Measurements from ENCODE around the gene PCDHGA8.
"Not testable (repeated sequence)": the region's sequence is repeated elsewhere in the genome, so short reads cannot be mapped to it uniquely, and the experiment has no call there.

Gene PCDHGA8

GRCh38 chr5:141392429-141393198 is at the start of gene PCDHGA8:
Gene PCDHGA8, plus strand, starts transcription at chr5:141392633. Its CDS starts 181 bp downstream, at chr5:141392814.
- no peak for DNase-seq (ENCODE audit: low spot score)

GRCh38 chr5:141342773-141343172 is 49.7 kb upstream of the PCDHGA8 start:
- no peak for DNase-seq (ENCODE audit: low spot score)

DNA sequence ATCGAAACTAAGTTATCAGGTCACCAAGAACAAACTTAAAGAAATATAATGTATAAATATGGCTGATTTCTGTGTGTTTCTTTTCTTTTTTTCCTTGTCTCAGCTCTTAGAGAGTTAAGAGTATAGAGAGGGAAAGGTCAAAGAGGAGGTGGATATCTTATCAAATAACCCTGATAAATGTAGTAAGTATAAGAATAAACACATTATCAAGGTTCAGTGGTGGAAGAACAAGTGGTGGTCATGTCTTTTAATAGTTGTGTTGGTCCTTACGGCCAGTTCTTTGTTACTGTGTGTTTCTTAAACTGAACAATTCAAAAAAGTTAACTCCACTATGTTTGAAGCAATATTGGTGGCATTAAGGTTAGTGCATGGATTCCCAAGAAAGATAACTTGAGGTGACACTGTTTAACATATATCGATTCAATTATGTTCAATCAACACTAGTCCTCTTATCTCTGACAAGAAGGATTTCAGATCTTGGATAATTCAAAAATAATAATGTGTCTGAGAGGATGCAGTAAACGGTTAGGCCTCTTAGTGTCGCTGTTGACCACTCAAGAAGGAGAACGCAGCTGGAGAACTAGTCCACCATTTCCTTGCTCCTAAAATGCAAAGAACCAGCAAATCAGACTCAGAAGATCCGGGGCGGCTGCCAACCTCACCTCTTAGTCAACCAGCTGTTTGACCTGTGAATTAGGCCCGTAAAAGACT is 49.0 kb upstream of the PCDHGA8 start, which contains the start of gene PCDHGA3:
Gene PCDHGA3 (plus strand): TSS at position 588 of the 711 bp plus-strand sequence. CDS start 205 bp downstream, outside the sequence.
- DNase-seq (ENCODE audit: low spot score): no peak

- DNase-seq (ENCODE audit: low spot score): no peak
Measured at GRCh38 chr5:141343953-141344463, 48.4 kb upstream of the PCDHGA8 start.

DNA sequence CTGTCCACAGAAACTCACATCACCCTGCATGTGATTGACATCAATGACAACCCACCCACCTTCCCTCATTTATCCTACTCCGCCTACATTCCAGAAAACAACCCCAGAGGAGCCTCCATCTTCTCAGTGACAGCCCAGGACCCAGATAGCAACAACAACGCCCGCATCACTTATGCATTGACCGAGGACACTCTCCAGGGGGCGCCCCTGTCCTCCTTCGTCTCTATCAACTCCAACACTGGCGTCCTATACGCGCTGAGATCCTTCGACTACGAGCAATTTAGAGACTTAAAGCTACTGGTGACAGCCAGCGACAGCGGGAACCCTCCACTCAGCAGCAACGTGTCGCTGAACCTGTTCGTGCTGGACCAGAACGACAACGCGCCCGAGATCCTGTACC is 47.1 kb upstream of the PCDHGA8 start:
- DNase-seq (ENCODE audit: low spot score): no peak

GRCh38 chr5:141346017-141346416 is 46.4 kb upstream of the PCDHGA8 start:
- DNase-seq (ENCODE audit: low spot score): not testable (repeated sequence)

DNA sequence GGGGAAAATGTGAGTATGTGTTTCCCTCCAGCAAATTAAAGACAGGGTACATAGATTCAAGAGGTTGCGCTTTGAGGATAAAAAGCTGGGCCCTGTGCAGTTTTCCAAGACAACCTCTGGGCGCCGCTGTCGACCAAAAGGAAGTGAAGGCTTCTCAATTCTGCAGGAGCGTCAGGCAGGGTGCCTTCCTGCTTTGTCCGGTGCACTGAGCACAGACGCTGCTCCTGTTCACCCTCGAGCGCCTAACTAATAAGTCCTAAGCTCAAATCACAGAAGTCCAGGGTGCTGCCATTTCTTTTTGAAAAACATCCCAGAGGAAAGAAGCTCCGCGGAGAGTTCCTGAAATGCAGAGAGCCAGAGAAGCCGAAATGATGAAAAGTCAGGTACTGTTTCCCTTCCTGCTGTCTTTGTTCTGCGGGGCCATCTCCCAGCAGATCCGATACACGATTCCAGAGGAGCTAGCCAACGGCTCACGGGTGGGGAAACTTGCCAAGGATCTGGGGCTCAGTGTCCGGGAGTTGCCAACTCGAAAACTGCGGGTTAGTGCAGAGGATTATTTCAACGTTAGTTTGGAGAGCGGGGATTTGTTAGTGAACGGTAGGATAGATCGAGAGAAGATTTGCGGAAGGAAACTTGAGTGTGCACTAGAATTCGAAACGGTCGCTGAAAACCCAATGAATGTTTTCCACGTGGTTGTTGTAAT is 42.4 kb upstream of the PCDHGA8 start, which contains the start of gene PCDHGB1:
Gene PCDHGB1 (plus strand): TSS at position 183 of the 703 bp plus-strand sequence. CDS start 162 bp downstream, at position 345.
- peak; percentile 39 for DNase-seq (ENCODE audit: low spot score)

DNA sequence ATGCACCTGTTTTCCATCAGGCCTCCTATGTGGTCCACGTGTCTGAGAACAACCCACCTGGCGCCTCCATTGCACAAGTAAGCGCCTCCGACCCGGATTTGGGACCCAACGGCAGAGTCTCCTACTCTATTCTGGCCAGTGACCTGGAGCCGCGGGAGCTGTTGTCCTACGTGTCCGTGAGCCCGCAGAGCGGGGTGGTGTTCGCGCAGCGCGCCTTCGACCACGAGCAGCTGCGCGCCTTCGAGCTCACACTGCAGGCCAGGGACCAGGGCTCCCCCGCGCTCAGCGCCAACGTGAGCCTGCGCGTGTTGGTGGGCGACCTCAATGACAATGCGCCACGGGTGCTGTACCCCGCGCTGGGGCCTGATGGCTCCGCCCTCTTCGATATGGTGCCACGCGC is 40.8 kb upstream of the PCDHGA8 start:
- no peak for DNase-seq (ENCODE audit: low spot score)

GRCh38 chr5:141354900-141355469 is 37.4 kb upstream of the PCDHGA8 start, which contains the start of gene PCDHGA4:
Gene PCDHGA4, plus strand, starts transcription at chr5:141355021. Its CDS starts 87 bp downstream, at chr5:141355108.
- no peak for DNase-seq (ENCODE audit: low spot score)

DNA sequence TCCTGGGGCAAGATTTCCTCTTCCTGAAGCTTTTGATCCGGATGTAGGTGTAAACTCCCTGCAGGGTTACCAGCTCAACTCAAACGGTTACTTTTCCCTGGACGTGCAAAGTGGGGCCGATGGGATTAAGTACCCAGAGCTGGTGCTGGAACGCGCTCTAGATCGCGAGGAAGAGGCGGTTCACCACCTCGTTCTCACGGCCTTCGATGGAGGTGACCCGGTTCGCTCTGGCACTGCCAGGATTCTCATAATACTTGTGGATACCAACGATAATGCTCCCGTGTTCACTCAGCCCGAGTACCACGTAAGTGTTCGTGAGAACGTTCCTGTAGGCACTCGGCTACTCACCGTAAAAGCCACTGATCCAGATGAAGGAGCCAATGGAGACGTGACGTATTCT is 36.8 kb upstream of the PCDHGA8 start:
- DNase-seq (ENCODE audit: low spot score): no peak

DNA sequence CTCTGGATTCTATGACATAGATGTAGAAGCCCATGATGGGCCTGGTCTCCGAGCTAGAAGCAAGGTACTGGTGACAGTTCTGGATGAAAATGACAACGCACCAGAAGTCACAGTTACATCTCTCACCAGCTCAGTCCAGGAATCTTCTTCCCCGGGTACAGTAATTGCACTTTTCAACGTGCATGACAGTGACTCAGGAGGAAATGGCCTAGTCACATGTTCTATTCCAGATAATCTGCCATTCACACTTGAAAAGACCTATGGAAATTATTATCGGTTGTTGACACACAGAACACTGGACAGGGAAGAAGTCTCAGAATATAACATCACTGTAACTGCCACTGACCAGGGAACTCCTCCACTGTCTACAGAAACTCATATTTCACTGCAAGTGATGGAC is 36.3 kb upstream of the PCDHGA8 start:
- DNase-seq (ENCODE audit: low spot score): no peak

DNA sequence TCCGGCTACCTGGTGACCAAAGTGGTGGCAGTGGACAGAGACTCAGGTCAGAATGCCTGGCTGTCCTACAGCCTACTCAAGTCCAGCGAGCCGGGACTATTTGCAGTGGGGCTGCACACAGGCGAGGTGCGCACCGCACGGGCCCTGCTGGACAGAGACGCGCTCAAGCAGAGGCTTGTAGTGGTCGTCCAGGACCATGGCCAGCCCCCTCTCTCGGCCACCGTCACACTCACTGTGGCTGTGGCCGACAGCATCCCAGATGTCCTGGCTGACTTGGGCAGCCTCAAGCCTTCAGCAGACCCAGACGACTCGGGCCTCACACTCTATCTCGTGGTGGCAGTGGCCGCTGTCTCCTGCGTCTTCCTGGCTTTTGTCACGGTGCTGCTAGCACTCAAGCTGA is 35.5 kb upstream of the PCDHGA8 start:
- no peak for DNase-seq (ENCODE audit: low spot score)

DNA sequence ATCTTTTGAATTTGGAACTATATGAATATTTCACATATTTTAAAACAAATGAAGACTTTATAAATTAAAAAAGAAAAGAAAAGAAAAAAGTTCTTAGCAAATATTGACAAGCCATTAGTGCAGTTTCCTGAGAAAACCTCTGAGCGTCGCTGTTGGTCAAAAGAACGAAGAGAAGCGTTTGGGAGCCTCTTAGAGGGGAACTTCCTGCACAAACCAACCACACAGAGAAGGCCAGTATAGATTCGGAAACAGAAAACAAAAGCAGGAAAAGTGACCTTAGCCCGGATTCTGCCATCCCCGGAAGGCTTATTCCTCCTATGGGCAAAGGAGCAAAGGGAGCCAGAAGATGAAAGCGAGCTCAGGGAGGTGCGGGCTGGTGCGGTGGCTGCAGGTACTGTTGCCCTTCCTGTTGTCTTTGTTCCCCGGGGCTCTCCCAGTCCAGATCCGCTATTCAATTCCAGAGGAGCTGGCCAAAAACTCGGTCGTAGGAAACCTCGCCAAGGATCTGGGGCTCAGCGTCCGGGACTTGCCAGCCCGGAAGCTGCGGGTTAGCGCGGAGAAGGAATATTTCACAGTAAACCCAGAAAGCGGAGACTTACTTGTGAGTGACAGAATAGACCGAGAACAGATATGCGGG is 32.5 kb upstream of the PCDHGA8 start, which contains the start of gene PCDHGB2:
Gene PCDHGB2 (plus strand): TSS at position 205 of the 637 bp plus-strand sequence. CDS start 142 bp downstream, at position 347.
- peak; percentile 35 for DNase-seq (ENCODE audit: low spot score)

DNA sequence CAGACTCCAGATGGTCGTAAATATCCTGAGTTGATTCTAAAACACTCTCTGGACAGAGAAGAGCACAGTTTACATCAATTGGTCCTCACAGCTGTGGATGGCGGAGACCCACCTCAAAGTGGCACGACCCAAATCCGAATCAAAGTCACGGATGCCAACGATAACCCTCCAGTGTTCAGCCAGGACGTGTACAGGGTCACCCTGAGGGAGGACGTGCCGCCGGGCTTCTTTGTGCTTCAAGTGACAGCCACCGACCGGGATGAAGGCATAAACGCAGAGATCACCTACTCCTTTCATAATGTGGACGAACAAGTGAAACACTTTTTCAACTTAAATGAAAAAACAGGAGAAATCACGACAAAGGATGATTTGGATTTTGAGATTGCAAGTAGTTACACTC is 31.7 kb upstream of the PCDHGA8 start:
- DNase-seq (ENCODE audit: low spot score): no peak

GRCh38 chr5:141362719-141363118 is 29.7 kb upstream of the PCDHGA8 start:
- no peak for DNase-seq (ENCODE audit: low spot score)

GRCh38 chr5:141363952-141364660 is 28.3 kb upstream of the PCDHGA8 start, which contains the start of gene PCDHGA5:
Gene PCDHGA5, plus strand, starts transcription at chr5:141364162. Its CDS starts 169 bp downstream, at chr5:141364331.
- DNase-seq (ENCODE audit: low spot score): no peak

- DNase-seq (ENCODE audit: low spot score): no peak
Measured at GRCh38 chr5:141366016-141366896, 26.2 kb upstream of the PCDHGA8 start.

DNA sequence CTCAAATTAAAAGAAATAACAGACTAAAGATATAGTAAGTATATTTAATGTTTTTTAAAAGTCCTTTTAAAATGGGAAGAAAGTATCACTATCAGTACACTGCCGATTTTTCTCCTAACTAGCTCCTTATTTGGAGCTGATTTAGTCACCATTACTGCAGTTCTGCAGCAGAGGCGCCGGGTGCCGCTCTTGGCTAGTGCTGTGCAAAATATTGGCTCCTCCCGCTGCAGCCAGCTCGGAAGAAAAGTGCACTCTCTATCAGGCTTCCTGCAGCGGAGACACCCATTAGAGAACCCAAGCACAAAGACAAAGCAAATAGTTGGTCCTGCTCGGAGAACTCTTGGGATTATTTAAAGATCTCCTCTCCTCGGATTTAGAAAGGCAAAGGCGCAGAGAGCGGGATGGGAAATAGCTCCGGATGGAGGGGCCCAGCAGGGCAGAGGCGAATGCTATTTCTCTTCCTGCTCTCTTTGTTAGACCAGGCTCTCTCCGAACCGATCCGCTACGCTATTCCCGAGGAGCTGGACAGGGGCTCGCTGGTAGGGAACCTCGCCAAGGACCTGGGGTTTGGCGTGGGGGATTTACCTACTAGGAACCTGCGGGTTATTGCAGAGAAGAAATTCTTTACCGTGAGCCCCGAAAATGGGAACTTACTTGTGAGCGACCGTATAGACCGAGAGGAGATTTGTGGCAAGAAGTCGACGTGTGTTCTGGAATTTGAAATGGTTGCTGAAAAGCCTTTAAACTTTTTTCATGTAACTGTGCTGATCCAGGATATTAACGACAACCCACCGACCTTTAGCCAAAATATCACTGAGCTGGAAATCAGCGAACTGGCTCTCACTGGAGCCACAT is 22.2 kb upstream of the PCDHGA8 start, which contains the start of gene PCDHGB3:
Gene PCDHGB3 (plus strand): TSS at position 249 of the 855 bp plus-strand sequence. CDS start 153 bp downstream, at position 402.
- DNase-seq (ENCODE audit: low spot score): peak; percentile 17

All from globus pallidus (tissue), 1 donor.